ENCODE measurements around the gene FBXO28. TPM values are rescaled to one million over a fixed set of nuclear protein-coding genes. Genes with fewer than 3 reads are reported as not detected.

FBXO28 gene
- total and polyA plus RNA-seq, 10 of the 15 experiments (the other 5 are each of a cell fraction or from before 2014, with no cell fraction given), result 4.3 to 23.2 (median 18.4) TPM

DNA sequence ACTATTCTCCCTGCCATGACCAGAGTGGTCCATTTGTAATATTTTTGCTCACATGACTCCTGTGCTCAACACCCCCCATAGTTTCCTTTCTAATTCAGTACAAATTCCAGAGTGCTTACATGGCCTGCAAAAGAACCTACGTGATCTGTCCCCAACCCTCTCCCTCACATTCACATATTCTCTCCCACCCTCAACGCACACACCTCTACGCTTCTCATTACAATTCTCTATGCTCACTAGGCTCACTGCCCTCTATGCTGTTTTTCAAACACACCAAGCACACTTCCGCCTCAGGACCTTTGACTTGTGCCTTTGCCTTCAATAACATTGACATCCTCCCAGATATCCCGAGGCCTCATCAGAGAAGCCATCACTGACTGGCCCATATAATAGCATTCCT lies 23.8 kb upstream of the FBXO28 start:
- Histone ChIP-seq H3K9me3 (replicated peaks; ENCODE audit: control insufficient read depth, insufficient read depth, low read length) (no peaks in the 10 kb centered on the region), H4K20me1 (ENCODE audit: control insufficient read depth, insufficient read depth) (no peaks in the 10 kb centered on the region), H3K27ac (ENCODE audit: control insufficient read depth, insufficient read depth) (no peak overlapping the region), H3K79me2 (ENCODE audit: control insufficient read depth, insufficient read depth, low read length) (no peaks in the 10 kb centered on the region), H3K4me3 (no peak overlapping the region), H3K4me1 (ENCODE audit: control insufficient read depth, insufficient read depth, low read length) (no peaks in the 10 kb centered on the region), H3K27me3 (replicated peaks in 1 of 2; ENCODE audit: control insufficient read depth in 2 of 2, insufficient read depth in 2 of 2, low read length in 1 of 2) (0 out of 4 replicates have a peak, but pooled peaks cover 0 to 1% of the 10 kb centered on the region in 2 experiments), H3K36me3 (ENCODE audit: control insufficient read depth in 2 of 2, insufficient read depth in 2 of 2, low read length in 1 of 2) (no peaks in the 10 kb centered on the region), H3K4me2 (ENCODE audit: control insufficient read depth, insufficient read depth) (no peak overlapping the region), H2AFZ (ENCODE audit: control insufficient read depth, low read depth, low read length) (no peak overlapping the region), H3K9ac (ENCODE audit: control insufficient read depth, insufficient read depth, low read length) (no peak overlapping the region)
- intact Hi-C loops (cut with micrococcal nuclease; ENCODE audit: unreplicated experiment), result no loop called here
- TF ChIP-seq GABPA (IDR thresholded peaks at IDR 0.05; ENCODE audit: low read depth) (no peak), IKZF2 (IDR thresholded peaks at IDR 0.05) (no peak), RAD51 (IDR thresholded peaks at IDR 0.05) (no peak), NR2F1 (conservative IDR thresholded peaks at IDR 0.05) (no peak), POU2F2 (IDR thresholded peaks at IDR 0.05; ENCODE audit: borderline replicate concordance, low read depth, low read length) (no peak), KDM1A (IDR thresholded peaks at IDR 0.05; ENCODE audit: borderline replicate concordance) (no peak), ATF7 (IDR thresholded peaks at IDR 0.05; ENCODE audit: low read depth) (no peak), CHD4 (IDR thresholded peaks at IDR 0.05) (no peak), SMAD1 (IDR thresholded peaks at IDR 0.05; ENCODE audit: low read depth, partially characterized antibody) (no peak), MAX (IDR thresholded peaks at IDR 0.05; ENCODE audit: low read depth, low read length) (no peak), GATAD2B (conservative IDR thresholded peaks at IDR 0.05; ENCODE audit: low read depth) (no peak), ZNF384 (IDR thresholded peaks at IDR 0.05; ENCODE audit: borderline replicate concordance, low read depth, low read length) (no peak), PAX5 (IDR thresholded peaks at IDR 0.05; ENCODE audit: borderline replicate concordance, low read depth, low read length) (no peak), CEBPB (IDR thresholded peaks at IDR 0.05; ENCODE audit: borderline replicate concordance in 1 of 2, low read depth in 2 of 2, low read length in 2 of 2) (no peak), WRNIP1 (IDR thresholded peaks at IDR 0.05; ENCODE audit: borderline replicate concordance, low read depth, low read length) (no peak)
- TF ChIP-seq, protein P1, sequence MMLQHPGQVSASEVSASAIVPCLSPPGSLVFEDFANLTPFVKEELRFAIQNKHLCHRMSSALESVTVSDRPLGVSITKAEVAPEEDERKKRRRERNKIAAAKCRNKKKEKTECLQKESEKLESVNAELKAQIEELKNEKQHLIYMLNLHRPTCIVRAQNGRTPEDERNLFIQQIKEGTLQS (IDR thresholded peaks at IDR 0.05; ENCODE audit: borderline replicate concordance, extremely low read depth, low read depth, low read length), result no peak
- DNase-seq (ENCODE audit: low read depth, low spot score), result no peak
- 46% methylated on average over 5 of the region's 5 CpGs for WGBS (ENCODE audit: insufficient coverage, insufficient replicate concordance, low lambda C conversion rate, missing lambda C conversion rate)
- BruUV-seq (replicated peaks), result no TSS peak
- FAIRE-seq, result no peak
- SMC1A ChIA-PET (ENCODE audit: uncharacterized antibody, unreplicated experiment), result no interaction called here
- in situ Hi-C loops (cut with MboI), result no loop called here
- RAD21 ChIA-PET (ENCODE audit: unreplicated experiment), result no interaction called here
- CTCF ChIA-PET, result no interaction called here
- POLR2A ChIA-PET, result no interaction called here
- ATAC-seq, result no peak
